Measurements from ENCODE around the gene PLEKHG4B.
"Not testable (repeated sequence)": the region's sequence is repeated elsewhere in the genome, so short reads cannot be mapped to it uniquely, and the experiment has no call there.

PLEKHG4B gene

GRCh38 chr5:191036-191948, 99.3 kb downstream of the PLEKHG4B start, which contains the start of gene LRRC14B:
Gene LRRC14B, plus strand, starts transcription at chr5:191495. Its CDS starts 44 bp downstream, at chr5:191539.
- no peak for DNase-seq

GRCh38 chr5:191949-192690, 100.2 kb downstream of the PLEKHG4B start:
- no peak for DNase-seq

DNA sequence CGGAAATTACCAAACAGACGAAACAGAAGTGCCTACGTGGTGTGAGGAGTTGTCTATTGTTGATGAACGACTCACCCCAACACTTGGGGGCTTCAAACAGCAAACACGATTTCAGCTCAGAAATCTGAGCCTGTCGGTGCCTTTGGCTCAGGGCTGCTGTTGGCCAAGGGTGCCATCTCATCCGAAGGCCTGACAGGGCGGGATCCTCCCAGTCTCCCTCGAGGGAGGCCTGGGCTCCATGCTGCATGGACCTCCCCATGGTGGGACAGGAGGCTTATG, 100.7 kb downstream of the PLEKHG4B start:
- DNase-seq, result no peak

DNA sequence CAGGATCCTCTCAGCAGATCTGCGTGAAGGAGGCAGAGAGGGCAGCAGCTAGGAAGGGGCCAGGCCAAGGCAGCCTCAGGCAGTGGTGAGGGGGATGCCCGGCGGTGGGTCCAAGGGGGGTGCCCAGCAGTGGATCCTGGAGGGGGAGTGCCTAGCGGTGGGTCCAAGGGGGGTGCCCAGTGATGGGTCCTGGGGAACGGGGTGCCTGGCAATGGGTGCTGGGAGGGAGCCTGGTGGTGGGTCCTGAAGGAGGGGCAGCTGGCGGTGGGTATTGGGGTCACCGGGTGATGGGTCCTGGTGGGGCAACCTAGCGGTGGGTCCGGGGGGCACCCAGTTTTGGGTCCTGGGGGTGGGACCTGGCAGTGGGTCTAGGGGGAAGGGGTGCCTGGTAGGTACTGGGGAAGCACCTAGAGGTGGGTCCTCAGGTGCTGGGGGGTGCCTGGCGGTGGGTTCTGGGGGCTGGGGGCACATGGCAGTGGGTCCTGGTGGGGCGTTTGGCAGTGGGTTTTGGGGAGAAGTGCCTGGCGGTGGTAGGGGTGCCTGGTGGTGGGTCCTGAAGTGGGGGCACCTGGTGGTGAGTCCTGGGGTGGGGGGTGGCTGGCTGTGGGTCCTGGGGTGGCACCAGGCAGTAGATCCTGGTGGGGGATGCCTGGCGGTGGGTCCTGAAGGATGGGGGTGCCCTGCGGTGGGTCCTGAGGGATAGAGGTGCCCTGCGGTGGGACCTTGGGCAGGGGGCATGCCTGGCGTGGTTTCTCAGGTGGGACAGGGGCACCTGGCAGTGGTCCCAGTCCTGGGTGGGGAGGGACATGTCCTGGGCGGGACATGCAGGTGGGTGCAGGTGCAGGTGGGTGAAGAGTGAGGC, 101.2 kb downstream of the PLEKHG4B start:
- no peak for DNase-seq

DNA sequence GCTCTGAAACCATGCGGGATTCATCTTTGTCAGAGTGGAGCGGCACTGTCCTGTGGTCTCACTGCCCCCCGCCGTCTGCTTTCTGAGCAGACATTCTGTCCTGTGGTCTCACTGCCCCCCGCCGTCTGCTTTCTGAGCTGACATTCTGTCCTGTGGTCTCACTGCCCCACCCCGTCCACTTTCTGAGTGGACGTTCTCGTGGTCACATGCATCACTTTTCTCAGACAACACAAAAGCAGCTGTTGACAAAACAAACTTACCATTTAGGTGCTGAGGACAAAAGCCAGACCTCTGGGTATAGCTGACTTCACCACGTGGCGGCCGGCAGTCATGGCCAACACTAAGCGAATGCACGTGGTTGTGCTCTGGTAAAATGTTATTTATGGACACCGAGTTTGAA, 102.1 kb downstream of the PLEKHG4B start:
- DNase-seq, result no peak

GRCh38 chr5:194603-195209, 102.7 kb downstream of the PLEKHG4B start:
- DNase-seq, result no peak

GRCh38 chr5:195401-196160, 103.6 kb downstream of the PLEKHG4B start:
- no peak for DNase-seq

DNA sequence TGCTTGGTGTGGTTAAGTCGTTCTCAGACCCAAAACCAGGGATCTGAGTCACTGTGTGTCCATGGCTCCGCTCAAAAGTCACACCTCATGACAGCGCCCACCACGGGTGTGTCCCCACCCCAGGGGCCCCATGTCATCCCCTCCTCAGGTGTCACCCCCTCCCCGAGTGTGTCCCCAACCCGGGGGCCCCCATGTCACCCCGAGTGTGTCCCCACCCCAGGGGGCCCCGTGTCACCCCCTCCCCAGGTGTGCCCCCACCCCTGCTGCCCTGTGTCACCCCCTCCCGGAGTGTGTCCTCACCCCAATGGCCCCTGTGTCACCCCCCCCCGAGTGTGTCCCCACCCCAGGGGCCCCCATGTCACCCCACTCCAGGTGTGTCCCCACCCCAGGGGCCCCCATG, 104.4 kb downstream of the PLEKHG4B start:
- DNase-seq, result no peak

- not testable (repeated sequence) for DNase-seq
Observed at GRCh38 chr5:197031-197430, 105.1 kb downstream of the PLEKHG4B start.

DNA sequence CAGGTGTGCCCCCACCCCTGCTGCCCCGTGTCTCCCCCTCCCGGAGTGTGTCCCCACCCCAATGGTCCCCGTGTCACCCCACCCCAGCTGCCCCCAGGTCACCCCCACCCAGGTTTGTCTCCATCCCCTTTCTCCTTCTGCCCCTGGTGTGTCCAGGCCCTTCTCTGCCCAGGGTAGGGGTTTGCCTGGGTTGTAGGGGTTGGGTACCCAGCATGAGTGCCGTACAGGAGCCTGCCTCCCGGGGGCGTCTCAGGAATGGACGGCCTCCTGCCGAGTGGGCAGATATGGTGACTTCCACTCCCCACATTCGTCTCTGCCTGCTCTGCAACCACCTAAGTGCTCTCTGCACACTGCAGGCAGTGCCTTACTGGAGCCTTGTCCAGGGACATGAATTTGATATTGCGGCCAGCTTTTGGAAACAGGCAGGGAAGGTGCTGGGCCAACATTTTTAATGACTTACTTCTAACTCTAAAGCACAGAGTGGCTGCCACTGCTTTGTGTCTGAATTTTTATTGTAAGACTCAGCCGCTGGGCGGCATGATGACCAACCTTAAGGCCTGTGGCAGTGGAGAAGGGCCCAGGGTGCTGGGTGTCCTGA, 106.0 kb downstream of the PLEKHG4B start:
- DNase-seq, result no peak

GRCh38 chr5:198516-199196, 106.7 kb downstream of the PLEKHG4B start:
- DNase-seq, result no peak

DNA sequence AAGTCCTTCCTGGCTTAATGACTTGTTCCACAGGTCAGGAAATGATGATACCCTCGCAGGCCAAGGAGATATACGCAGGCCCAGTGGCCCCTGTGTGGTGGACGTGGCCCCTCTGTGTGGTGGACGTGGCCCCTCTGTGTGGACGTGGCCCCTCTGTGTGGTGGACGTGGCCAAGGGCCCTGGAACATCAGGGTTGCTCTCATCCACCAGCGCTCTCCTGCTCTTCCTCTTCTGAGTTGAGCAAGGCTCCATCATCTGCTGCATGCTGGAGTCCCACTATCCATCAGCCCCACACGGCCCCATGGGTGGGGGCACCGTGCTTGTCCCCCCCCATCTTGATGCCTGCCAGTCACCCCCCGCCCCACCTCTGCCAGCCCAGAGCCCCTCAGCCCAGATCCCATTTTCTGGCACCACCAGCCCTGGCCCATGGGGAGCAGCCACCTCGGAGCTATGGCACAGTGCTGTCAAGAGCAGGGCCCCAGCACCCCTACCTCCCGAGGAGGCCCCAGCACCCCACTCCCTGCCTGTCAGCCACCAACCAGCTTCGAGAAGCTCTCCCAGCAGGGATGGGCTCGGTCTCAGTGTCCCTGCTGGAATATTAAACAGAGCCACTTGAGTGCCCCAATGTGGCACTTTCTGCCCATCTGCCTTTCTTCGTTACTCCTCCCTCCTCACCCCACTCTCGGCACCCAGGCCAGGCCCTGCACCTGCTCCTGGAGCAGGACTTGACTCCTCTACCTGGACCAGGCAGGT, 107.4 kb downstream of the PLEKHG4B start:
- DNase-seq, result no peak

- no peak for DNase-seq
Observed at GRCh38 chr5:199950-200645, 108.1 kb downstream of the PLEKHG4B start.

- DNase-seq, result no peak
Observed at GRCh38 chr5:200985-201384, 109.0 kb downstream of the PLEKHG4B start.

- no peak for DNase-seq
Observed at GRCh38 chr5:201672-202071, 109.7 kb downstream of the PLEKHG4B start.

DNA sequence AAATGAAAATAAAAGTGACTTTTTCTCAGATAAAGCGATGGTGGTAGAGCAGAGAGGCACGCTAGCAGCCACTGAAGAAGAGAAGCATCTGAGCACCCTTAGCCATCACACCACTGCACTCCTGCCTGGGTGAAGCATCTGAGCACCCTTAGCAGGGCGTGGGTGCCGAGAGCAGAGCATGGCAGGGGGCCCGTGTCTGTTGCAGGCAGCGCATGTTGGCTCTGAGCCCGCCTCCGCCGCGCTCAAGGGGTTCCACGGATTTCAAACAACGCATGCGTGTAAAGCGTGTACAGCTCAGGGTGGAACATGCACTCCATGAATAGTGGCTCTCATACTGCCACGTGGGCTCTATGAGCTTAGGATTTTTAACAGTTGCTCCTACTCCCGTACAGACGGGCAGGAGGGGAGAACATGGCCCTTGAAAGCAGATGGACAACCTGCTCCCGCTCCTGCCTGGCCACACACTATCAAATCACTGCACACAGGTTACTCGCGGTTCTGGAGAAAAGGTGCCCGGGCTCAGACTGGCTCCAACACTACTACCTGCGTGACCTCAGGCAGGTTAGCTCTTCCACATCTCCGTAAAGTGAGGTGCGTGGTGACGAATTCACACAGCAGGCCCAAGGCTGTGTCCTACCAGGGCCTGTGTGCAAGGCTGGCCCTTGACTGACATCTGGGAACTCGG, 111.4 kb downstream of the PLEKHG4B start:
- no peak for DNase-seq

- no peak for DNase-seq
Observed at GRCh38 chr5:204001-204400, 112.0 kb downstream of the PLEKHG4B start.

DNA sequence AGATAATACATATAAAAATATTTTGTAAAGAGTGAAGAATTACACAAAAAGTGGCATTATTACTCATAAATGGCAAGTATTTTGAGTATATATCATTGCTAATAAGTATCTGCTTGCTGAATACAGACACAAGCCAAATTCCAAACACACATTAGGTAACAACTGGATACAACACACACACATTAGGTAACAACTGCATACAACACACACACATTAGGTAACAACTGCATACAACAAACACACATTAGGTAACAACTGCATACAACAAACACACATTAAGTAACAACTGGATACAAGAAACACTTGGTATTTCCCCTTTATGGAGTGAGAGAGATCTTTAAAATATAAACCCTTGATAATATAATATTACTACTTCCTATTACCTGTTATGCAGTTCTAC, 112.5 kb downstream of the PLEKHG4B start:
- no peak for DNase-seq

Data from activated CD4-positive, CD25-positive, alpha-beta regulatory T cell treated with anti-CD3 and anti-CD28 coated beads, Interleukin-2, amount 50 U/mL, for 72 hours (primary cell).